Upper lobe of right lung (tissue), 1 donor: ENCODE measurements around the gene SIX6. TPM values are rescaled to one million over a fixed set of nuclear protein-coding genes. Genes with fewer than 3 reads are reported as not detected.

Source experiments
- ATAC-seq: fragments of 200-7000 bp; cut with Tn5 transposase; one replicate; pipeline ENCODE4 v1.9.1; 2020; ENCODE audit warnings: mild to moderate bottlenecking, moderate library complexity
- DNase-seq: peaks from one replicate; pipeline ENCODE4 v3.0.0-alpha.2; 2020
- H3K27ac ChIP-seq: fragments of 200-600 bp; one replicate; pipeline ENCODE4 v1.8.0; 2022
- H3K27me3 ChIP-seq: fragments of 200-600 bp; one replicate; pipeline ENCODE4 v1.8.0; 2022; ENCODE audit warnings: mild to moderate bottlenecking
- H3K36me3 ChIP-seq: fragments of 200-600 bp; one replicate; pipeline ENCODE4 v1.8.0; 2022
- H3K4me1 ChIP-seq: fragments of 200-600 bp; one replicate; pipeline ENCODE4 v1.8.0; 2022
- H3K4me3 ChIP-seq: fragments of 200-600 bp; one replicate; pipeline ENCODE4 v1.8.0; 2022; ENCODE audit warnings: mild to moderate bottlenecking
- H3K9me3 ChIP-seq: fragments of 200-600 bp; one replicate; pipeline ENCODE4 v1.8.0; 2022
- intact Hi-C: fragments of 100-400 bp; cut with DNase I; formaldehyde crosslinking; loops from one replicate; pipeline ENCODE4 v1.11.0; 2022
- total RNA-seq: library from RNA; stranded (reverse); fragmentation: NEBNext Ultra II Directional; extraction: Animal tissue kit (Norgen Biotek cat#: 25700); gene quantifications from one replicate; pipeline ENCODE4 v1.2.1, GENCODE V29; 2021
- TF ChIP-seq, protein P1 (sequence below): fragments of 200-600 bp; IDR thresholded peaks from one replicate; pipeline ENCODE4 v1.8.0; 2022; ENCODE audit warnings: antibody characterized with exemption
- donor health status: DM: no; HTN: yes; CAD: no; lungs with severe emphysema.

The SIX6 gene
- total RNA-seq, 1 donor from 2014 or later, result not detected

DNA sequence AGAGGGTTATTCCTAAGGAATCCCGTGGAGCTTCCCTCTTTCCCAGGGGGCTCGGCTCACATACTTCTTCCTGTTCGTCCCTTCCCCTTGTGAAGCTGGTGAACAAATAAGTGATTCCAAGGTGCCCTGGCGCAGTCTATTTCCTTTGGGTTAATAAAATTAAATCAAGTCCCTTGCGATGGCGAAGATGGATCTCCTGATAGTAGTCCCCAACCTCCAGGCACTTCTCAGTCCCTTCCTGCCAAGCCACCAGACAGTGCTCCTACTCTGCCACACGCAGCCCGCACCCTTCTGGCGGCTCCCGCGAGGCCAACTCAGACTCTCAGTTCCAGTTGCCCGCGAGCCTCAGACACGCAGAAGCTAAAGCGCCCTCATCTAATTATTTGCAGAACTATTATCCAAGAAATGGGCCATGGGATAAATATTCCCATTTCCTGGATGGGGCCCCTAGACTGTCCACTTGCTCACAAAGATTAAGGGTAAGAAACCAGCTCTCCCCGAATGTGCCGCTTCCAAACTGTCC lies 2.4 kb upstream of the SIX6 start:
- TF ChIP-seq, protein P1, sequence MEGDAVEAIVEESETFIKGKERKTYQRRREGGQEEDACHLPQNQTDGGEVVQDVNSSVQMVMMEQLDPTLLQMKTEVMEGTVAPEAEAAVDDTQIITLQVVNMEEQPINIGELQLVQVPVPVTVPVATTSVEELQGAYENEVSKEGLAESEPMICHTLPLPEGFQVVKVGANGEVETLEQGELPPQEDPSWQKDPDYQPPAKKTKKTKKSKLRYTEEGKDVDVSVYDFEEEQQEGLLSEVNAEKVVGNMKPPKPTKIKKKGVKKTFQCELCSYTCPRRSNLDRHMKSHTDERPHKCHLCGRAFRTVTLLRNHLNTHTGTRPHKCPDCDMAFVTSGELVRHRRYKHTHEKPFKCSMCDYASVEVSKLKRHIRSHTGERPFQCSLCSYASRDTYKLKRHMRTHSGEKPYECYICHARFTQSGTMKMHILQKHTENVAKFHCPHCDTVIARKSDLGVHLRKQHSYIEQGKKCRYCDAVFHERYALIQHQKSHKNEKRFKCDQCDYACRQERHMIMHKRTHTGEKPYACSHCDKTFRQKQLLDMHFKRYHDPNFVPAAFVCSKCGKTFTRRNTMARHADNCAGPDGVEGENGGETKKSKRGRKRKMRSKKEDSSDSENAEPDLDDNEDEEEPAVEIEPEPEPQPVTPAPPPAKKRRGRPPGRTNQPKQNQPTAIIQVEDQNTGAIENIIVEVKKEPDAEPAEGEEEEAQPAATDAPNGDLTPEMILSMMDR, result no peak
- H3K4me1 ChIP-seq, result peaks cover 9% of the 10 kb centered on the region
- intact Hi-C loops, result no loop called here
- DNase-seq, result no peak
- no peaks in the 10 kb centered on the region for H3K36me3 ChIP-seq
- no peak overlapping the region for H3K4me3 ChIP-seq
- peaks cover 100% of the 10 kb centered on the region for H3K27me3 ChIP-seq
- ATAC-seq, result no peak
- H3K9me3 ChIP-seq, result no peaks in the 10 kb centered on the region
- H3K27ac ChIP-seq, result no peak overlapping the region

DNA sequence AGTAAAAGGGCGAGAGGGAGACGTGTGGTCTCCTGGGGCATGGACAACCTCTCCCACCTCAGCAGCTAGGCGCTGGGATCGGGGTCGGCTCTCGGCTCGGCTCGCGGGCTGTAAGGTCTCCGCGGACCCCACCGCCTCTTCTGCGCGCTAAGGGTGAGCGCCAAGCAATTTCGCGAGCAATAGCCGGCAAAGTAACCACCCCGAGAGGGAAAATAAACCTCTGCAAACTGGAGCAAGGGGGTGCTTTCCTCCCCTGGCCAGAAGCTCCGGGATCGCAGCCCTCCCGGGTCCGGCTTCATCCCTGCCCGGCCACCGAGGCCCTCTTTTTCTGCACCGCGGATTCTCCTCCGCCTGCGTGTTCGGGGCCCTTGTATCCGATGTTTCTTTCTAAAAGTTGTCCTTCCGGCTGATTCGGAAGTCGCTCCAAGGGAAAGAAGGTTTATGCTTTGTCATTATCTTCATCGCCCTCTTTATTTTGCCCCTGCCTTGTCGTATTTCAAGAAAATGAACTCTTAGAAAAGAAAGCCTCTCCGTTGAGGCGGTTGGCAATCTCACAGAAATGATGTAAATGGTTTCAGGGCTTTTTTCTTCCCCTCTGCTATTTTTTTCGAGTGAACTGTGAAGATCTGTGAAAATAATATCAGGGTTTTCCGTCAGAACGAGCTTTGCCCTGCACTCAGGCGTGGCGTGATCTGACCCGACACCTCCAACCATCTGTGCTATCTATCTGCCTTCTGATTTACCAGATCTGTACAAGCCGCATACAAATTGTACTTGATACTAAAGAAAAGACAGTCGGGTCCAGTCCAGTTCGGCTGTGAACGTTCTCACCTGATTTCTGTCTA lies 1.7 kb upstream of the SIX6 start:
- Histone ChIP-seq H3K4me1 (peaks cover 9% of the 10 kb centered on the region), H3K36me3 (no peaks in the 10 kb centered on the region), H3K27ac (no peak overlapping the region), H3K27me3 (peaks cover 100% of the 10 kb centered on the region), H3K9me3 (no peaks in the 10 kb centered on the region), H3K4me3 (no peak overlapping the region)
- ATAC-seq (no peak), DNase-seq (no peak)
- intact Hi-C loops, result no loop called here
- TF ChIP-seq, protein P1, result no peak

DNA sequence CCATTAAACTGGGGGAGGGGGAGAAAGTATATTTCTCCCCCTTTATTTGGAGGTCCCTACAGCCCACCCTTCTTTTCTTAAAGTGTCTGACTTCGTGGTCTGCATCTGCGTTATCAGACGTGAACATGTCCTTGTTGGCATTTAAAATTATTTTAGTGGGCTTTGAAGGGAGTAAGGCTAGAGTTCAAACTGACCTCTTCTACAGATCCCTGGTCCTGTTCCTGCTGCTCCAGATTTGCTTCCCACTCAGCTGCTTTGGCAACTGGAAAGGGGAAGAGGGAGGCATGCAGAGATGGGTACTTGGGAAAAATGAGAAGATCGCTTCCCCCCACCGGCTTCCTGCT lies 611 bp upstream of the SIX6 start:
- no peaks in the 10 kb centered on the region for H3K9me3 ChIP-seq
- H3K36me3 ChIP-seq, result no peaks in the 10 kb centered on the region
- H3K27me3 ChIP-seq, result peaks cover 100% of the 10 kb centered on the region
- TF ChIP-seq, protein P1, result no peak
- H3K27ac ChIP-seq, result no peak overlapping the region
- peaks cover 9% of the 10 kb centered on the region for H3K4me1 ChIP-seq
- DNase-seq (no peak), ATAC-seq (no peak)
- intact Hi-C loops, result no loop called here
- H3K4me3 ChIP-seq, result no peak overlapping the region

- no peaks in the 10 kb centered on the region for H3K36me3 ChIP-seq
- TF ChIP-seq, protein P1, result no peak
- H3K4me3 ChIP-seq, result no peak overlapping the region
- peaks cover 12% of the 10 kb centered on the region for H3K4me1 ChIP-seq
- no peak for ATAC-seq
- DNase-seq, result no peak
- intact Hi-C loops, result no loop called here
- no peak overlapping the region for H3K27ac ChIP-seq
- peaks cover 99% of the 10 kb centered on the region for H3K27me3 ChIP-seq
- no peaks in the 10 kb centered on the region for H3K9me3 ChIP-seq
These were observed 700 bp downstream of the SIX6 start for GRCh38 chr14:60509438-60510253.

- no peaks in the 10 kb centered on the region for H3K36me3 ChIP-seq
- no peaks in the 10 kb centered on the region for H3K9me3 ChIP-seq
- ATAC-seq (no peak), DNase-seq (no peak)
- no peak overlapping the region for H3K4me3 ChIP-seq
- TF ChIP-seq, protein P1, result no peak
- peaks cover 99% of the 10 kb centered on the region for H3K27me3 ChIP-seq
- intact Hi-C loops, result no loop called here
- no peak overlapping the region for H3K27ac ChIP-seq
- peaks cover 14% of the 10 kb centered on the region for H3K4me1 ChIP-seq
These were observed 1.5 kb downstream of the SIX6 start for GRCh38 chr14:60510254-60510950.
